Measurements from ENCODE around the gene C4BPA. TPM values are rescaled to one million over a fixed set of nuclear protein-coding genes. Genes with fewer than 3 reads are reported as not detected.

C4BPA gene
- total RNA-seq, 4 donors from 2014 or later: 0.67 TPM; not detected in 3

GRCh38 chr1:207085887-207086286 lies 18.1 kb upstream of the C4BPA start:
- Histone ChIP-seq H3K4me3 (no peak overlapping the region), H3K4me1 (no peaks in the 10 kb centered on the region), H3K36me3 (no peaks in the 10 kb centered on the region), H3K9me3 (no peaks in the 10 kb centered on the region), H3K27ac (no peak overlapping the region), H3K27me3 (no peaks in the 10 kb centered on the region)
- DNase-seq: no peak
- TF ChIP-seq POLR2A (IDR thresholded peaks at IDR 0.05) (no peak), CTCF (IDR thresholded peaks at IDR 0.05) (no peak)
- WGBS, 2 donors: 66 to 74% methylated on average over 3 of the region's 3 CpGs
- intact Hi-C loops (cut with DNase I): loop anchor here (5.0 kb wide), 1 partner anchor 311 kb away; no protein-coding TSS in a partner anchor

- WGBS, 2 donors: 81 to 95% methylated on average over 2 of the region's 2 CpGs
- H3K27me3 ChIP-seq: no peaks in the 10 kb centered on the region
- no peak for DNase-seq
- H3K9me3 ChIP-seq: no peaks in the 10 kb centered on the region
- no peak overlapping the region for H3K4me3 ChIP-seq
- no peak overlapping the region for H3K27ac ChIP-seq
- intact Hi-C loops (cut with DNase I): loop anchor here (5.0 kb wide), 1 partner anchor 309 kb away; no protein-coding TSS in a partner anchor
- TF ChIP-seq POLR2A (IDR thresholded peaks at IDR 0.05) (no peak), CTCF (IDR thresholded peaks at IDR 0.05) (no peak)
- H3K4me1 ChIP-seq: no peaks in the 10 kb centered on the region
- H3K36me3 ChIP-seq: no peaks in the 10 kb centered on the region
Measured at GRCh38 chr1:207088161-207088560, 15.9 kb upstream of the C4BPA start.

- Histone ChIP-seq H3K27ac (no peak within 1 kb of the TSS), H3K4me1 (no peaks in the 10 kb centered on the region), H3K36me3 (no peaks in the 10 kb centered on the region), H3K27me3 (no peaks in the 10 kb centered on the region), H3K4me3 (no peak within 1 kb of the TSS), H3K9me3 (no peaks in the 10 kb centered on the region)
- DNase-seq: no peak
- no peak for TF ChIP-seq POLR2A (IDR thresholded peaks at IDR 0.05)
- TF ChIP-seq CTCF (IDR thresholded peaks at IDR 0.05): no peak
- intact Hi-C loops (cut with DNase I): loop anchor here (5.0 kb wide), 1 partner anchor 308 kb away; no protein-coding TSS in a partner anchor
- WGBS, 2 donors: 73 to 82% methylated on average over 9 of the region's 9 CpGs
Measured at GRCh38 chr1:207088701-207089626, 15.1 kb upstream of the C4BPA start, which contains the start of gene C4BPB. TSS of gene C4BPB (plus strand) at chr1:207088860. CDS start at chr1:207089532, 672 bp downstream.

- intact Hi-C loops (cut with DNase I): loop anchor here (5.0 kb wide), 1 partner anchor 308 kb away; no protein-coding TSS in a partner anchor
- WGBS, 2 donors: 92 to 96% methylated on average over 12 to 17 of the region's 17 CpGs
- H3K9me3 ChIP-seq: no peaks in the 10 kb centered on the region
- no peak overlapping the region for H3K27ac ChIP-seq
- H3K36me3 ChIP-seq: no peaks in the 10 kb centered on the region
- no peaks in the 10 kb centered on the region for H3K4me1 ChIP-seq
- no peaks in the 10 kb centered on the region for H3K27me3 ChIP-seq
- TF ChIP-seq CTCF (IDR thresholded peaks at IDR 0.05) (no peak), POLR2A (IDR thresholded peaks at IDR 0.05) (no peak)
- no peak for DNase-seq
- H3K4me3 ChIP-seq: no peak overlapping the region
Measured at GRCh38 chr1:207089627-207090355, 14.2 kb upstream of the C4BPA start.

All from esophagus squamous epithelium (tissue), 5 donors.